ENCODE measurements around the gene NECTIN2.
"Not testable (repeated sequence)": the region's sequence is repeated elsewhere in the genome, so short reads cannot be mapped to it uniquely, and the experiment has no call there.

NECTIN2 gene

GRCh38 chr19:44876930-44877535 lies 30.9 kb downstream of the NECTIN2 start:
- no peak for TF ChIP-seq CTCF (IDR thresholded peaks at IDR 0.05; ENCODE audit: control insufficient read depth, insufficient read depth, low read depth, low read length, missing control alignments)
- no peak overlapping the region for H3K4me3 ChIP-seq (ENCODE audit: control insufficient read depth, low read depth, low read length)
- DNase-seq (ENCODE audit: low read depth) = no peak

- no peak for TF ChIP-seq CTCF (IDR thresholded peaks at IDR 0.05; ENCODE audit: control insufficient read depth, insufficient read depth, low read depth, low read length, missing control alignments)
Measured at GRCh38 chr19:44878120-44878865, 32.2 kb downstream of the NECTIN2 start.

GRCh38 chr19:44879309-44880065 lies 33.4 kb downstream of the NECTIN2 start:
- no peak for DNase-seq (ENCODE audit: low read depth)
- TF ChIP-seq CTCF (IDR thresholded peaks at IDR 0.05; ENCODE audit: control insufficient read depth, insufficient read depth, low read depth, low read length, missing control alignments) = no peak
- no peak overlapping the region for H3K4me3 ChIP-seq (ENCODE audit: control insufficient read depth, low read depth, low read length)

More at GRCh38 chr19:44878120-44878865, 32.2 kb downstream of the NECTIN2 start:
- H3K4me3 ChIP-seq (ENCODE audit: control insufficient read depth, low read depth, low read length) = no peak overlapping the region
- DNase-seq (ENCODE audit: low read depth) = no peak

GRCh38 chr19:44882063-44882462 lies 36.0 kb downstream of the NECTIN2 start:
- no peak overlapping the region for H3K4me3 ChIP-seq (ENCODE audit: control insufficient read depth, low read depth, low read length)
- TF ChIP-seq CTCF (IDR thresholded peaks at IDR 0.05; ENCODE audit: control insufficient read depth, insufficient read depth, low read depth, low read length, missing control alignments) = no peak
- no peak for DNase-seq (ENCODE audit: low read depth)

- not testable (repeated sequence) for DNase-seq (ENCODE audit: low read depth); H3K4me3 ChIP-seq (ENCODE audit: control insufficient read depth, low read depth, low read length)
Measured at GRCh38 chr19:44882619-44883397, 36.7 kb downstream of the NECTIN2 start.

- no peak for TF ChIP-seq CTCF (IDR thresholded peaks at IDR 0.05; ENCODE audit: control insufficient read depth, insufficient read depth, low read depth, low read length, missing control alignments)
- H3K4me3 ChIP-seq (ENCODE audit: control insufficient read depth, low read depth, low read length) = no peak overlapping the region
- DNase-seq (ENCODE audit: low read depth) = no peak
Measured at GRCh38 chr19:44883922-44884321, 37.8 kb downstream of the NECTIN2 start.

Data from AG09309 (cell line).